Mesodermal cell (in vitro differentiated cells): ENCODE measurements around the gene NAT16.

Experiments used
- H3K27ac ChIP-seq: 2 replicates; pipeline ENCODE4 v1.7.0; 2013; ENCODE audit warnings: mild to moderate bottlenecking, low read depth, low read length, moderate library complexity; ENCODE audit not compliant: severe bottlenecking
- H3K36me3 ChIP-seq: 2 replicates; pipeline ENCODE4 v1.7.1; 2013; ENCODE audit warnings: mild to moderate bottlenecking, low read length, moderate library complexity; ENCODE audit not compliant: control insufficient read depth, insufficient read depth
- H3K4me1 ChIP-seq: one replicate; pipeline ENCODE4 v1.7.1; 2013; ENCODE audit warnings: mild to moderate bottlenecking, low read length; ENCODE audit not compliant: insufficient read depth, control insufficient read depth, poor library complexity, severe bottlenecking
- H3K4me3 ChIP-seq: 2 replicates; pipeline ENCODE4 v1.7.0; 2013; ENCODE audit warnings: low read length, control low read depth, mild to moderate bottlenecking; ENCODE audit not compliant: insufficient read depth, poor library complexity, severe bottlenecking; ENCODE audit errors: extremely low read depth
- H3K9me3 ChIP-seq: 2 replicates; pipeline ENCODE4 v1.7.1; 2013; ENCODE audit warnings: mild to moderate bottlenecking, low read length, moderate library complexity; ENCODE audit not compliant: control insufficient read depth
- WGBS, 2 experiments: methylation state at CpG; one replicate each; pipeline ENCODE4 v1.1.5; 2013; ENCODE audit warnings: missing lambda C conversion rate in 2 of 2; ENCODE audit not compliant: insufficient coverage in 2 of 2; 5-methylcytosine and 5-hydroxymethylcytosine counted together

NAT16 gene

GRCh38 chr7:101154693-101155102 is 25.4 kb downstream of the NAT16 start:
- WGBS, 2 experiments: 1% methylated on average over 19 to 30 of the region's 34 CpGs
- Histone ChIP-seq H3K9me3 (no peaks in the 10 kb centered on the region), H3K36me3 (peaks cover 32% of the 10 kb centered on the region), H3K4me3 (peak overlapping the region; percentile 87), H3K27ac (no peak overlapping the region), H3K4me1 (peaks cover 20% of the 10 kb centered on the region)

DNA sequence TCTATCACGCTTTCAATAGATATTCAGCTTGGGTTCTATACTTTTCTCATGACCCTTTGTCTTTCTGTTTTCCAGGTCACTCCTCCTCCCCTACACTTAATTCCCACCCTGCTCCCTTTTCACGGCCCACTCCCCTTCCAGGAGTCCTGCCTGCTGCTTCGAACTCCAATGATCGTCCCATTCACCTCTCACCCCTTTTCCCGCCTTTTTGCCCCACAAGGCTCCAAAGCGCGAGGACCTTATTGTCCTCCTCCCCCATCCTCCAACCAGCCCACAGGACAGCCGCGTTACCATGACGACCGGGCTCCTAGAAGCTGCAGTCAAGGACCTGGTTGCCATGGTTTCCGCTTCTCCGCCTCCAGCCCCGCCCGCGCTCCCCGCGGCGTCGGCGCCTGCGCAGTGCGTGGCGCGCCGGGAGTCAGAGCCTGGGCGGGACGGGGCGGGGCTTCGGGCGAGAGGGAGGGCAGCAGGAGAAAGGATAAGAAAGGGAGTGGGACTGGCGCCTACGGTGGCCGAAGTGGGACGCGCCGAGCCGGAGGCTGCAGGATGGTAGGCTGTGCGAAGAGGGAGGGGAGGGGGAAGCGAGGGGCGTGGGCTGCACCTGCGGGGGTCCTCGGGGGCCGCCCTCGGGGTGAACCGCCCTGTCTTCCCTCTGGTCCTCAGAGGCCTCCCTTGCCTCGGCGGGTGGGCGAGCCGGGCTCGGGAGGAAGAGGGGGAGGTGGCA is 26.0 kb downstream of the NAT16 start, which contains the start of gene AP1S1:
Gene AP1S1, plus strand, starts transcription at position 508 of the 724 bp plus-strand sequence. Its CDS starts 39 bp downstream, at position 547.
- 1 to 5% methylated on average over 27 to 32 of the region's 51 CpGs for WGBS, 2 experiments
- H3K4me3 ChIP-seq: peak within 1 kb of the TSS; percentile 87
- H3K27ac ChIP-seq: no peak within 1 kb of the TSS

GRCh38 chr7:101151908-101152651 is 28.0 kb downstream of the NAT16 start:
- Histone ChIP-seq H3K27ac (no peak overlapping the region), H3K4me1 (peaks cover 12% of the 10 kb centered on the region), H3K9me3 (no peaks in the 10 kb centered on the region), H3K4me3 (no peak overlapping the region), H3K36me3 (peaks cover 10% of the 10 kb centered on the region)
- WGBS, 2 experiments: 82% methylated on average over 2 of the region's 2 CpGs; no CpG with 5 or more reads in 1 of the 2 experiments

More for the DNA sequence above, 26.0 kb downstream of the NAT16 start, which contains the start of gene AP1S1:
- Histone ChIP-seq H3K36me3 (peaks cover 28% of the 10 kb centered on the region), H3K4me1 (peaks cover 15% of the 10 kb centered on the region), H3K9me3 (no peaks in the 10 kb centered on the region)

DNA sequence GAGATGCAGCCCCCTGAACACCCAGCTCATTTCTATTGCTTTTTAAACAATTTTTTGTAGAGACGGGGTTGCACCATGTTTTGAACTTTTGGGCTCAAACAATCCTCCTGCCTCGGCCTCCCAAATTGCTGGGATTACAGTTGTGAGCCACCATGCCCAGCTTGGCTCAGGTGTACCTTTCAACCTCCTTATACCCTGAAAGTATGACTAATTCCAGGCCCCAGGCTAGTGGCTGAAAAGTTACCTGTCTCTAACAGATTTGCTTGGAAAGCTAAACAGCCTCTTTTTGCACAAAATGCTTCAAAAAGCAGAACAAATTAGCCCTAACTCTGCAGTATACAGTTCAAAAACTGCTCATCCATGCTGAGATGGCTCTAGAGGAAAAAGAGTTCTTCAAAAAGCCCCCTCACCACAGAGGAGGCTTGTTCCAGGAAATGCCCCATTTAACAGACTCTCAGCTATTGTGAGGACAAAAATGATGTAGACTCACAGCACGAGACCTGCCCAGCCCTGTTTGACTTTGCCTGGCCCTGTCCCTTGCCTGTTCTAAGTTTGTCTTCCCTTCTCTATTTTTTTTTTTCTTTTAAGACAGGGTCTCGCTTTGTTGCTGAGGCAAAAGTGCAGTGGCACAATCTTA is 39.2 kb downstream of the NAT16 start:
- Histone ChIP-seq H3K4me1 (peaks cover 36% of the 10 kb centered on the region), H3K27ac (no peak overlapping the region), H3K9me3 (no peaks in the 10 kb centered on the region), H3K4me3 (no peak overlapping the region), H3K36me3 (peaks cover 20% of the 10 kb centered on the region)
- 88 to 91% methylated on average over 3 to 4 of the region's 4 CpGs for WGBS, 2 experiments

- no peaks in the 10 kb centered on the region for H3K9me3 ChIP-seq
- peaks cover 38% of the 10 kb centered on the region for H3K4me1 ChIP-seq
- H3K4me3 ChIP-seq: no peak overlapping the region
- no peak overlapping the region for H3K27ac ChIP-seq
- 90 to 100% methylated on average over 1 of the region's 3 CpGs for WGBS, 2 experiments
- H3K36me3 ChIP-seq: peaks cover 26% of the 10 kb centered on the region
Measured at GRCh38 chr7:101140339-101140699, 39.8 kb downstream of the NAT16 start.

GRCh38 chr7:101138213-101138870 is 41.8 kb downstream of the NAT16 start:
- H3K9me3 ChIP-seq: no peaks in the 10 kb centered on the region

DNA sequence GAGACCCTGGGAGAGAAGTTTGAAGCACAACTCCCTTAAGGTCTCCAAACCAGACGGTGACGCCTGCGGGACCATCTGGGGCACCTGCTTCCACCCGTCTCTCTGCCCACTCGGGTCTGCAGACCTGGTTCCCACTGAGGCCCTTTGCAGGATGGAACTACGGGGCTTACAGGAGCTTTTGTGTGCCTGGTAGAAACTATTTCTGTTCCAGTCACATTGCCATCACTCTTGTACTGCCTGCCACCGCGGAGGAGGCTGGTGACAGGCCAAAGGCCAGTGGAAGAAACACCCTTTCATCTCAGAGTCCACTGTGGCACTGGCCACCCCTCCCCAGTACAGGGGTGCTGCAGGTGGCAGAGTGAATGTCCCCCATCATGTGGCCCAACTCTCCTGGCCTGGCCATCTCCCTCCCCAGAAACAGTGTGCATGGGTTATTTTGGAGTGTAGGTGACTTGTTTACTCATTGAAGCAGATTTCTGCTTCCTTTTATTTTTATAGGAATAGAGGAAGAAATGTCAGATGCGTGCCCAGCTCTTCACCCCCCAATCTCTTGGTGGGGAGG is 42.4 kb downstream of the NAT16 start:
- Histone ChIP-seq H3K27ac (peak overlapping the region; percentile 94), H3K4me1 (peaks cover 64% of the 10 kb centered on the region), H3K36me3 (peaks cover 51% of the 10 kb centered on the region), H3K4me3 (no peak overlapping the region), H3K9me3 (no peaks in the 10 kb centered on the region)
- WGBS, 2 experiments: 88 to 95% methylated on average over 6 to 8 of the region's 9 CpGs

More at GRCh38 chr7:101138213-101138870, 41.8 kb downstream of the NAT16 start:
- H3K4me1 ChIP-seq: peaks cover 58% of the 10 kb centered on the region
- 10% methylated on average over 2 to 6 of the region's 16 CpGs for WGBS, 2 experiments
- peak overlapping the region; percentile 94 for H3K27ac ChIP-seq
- H3K4me3 ChIP-seq: no peak overlapping the region
- peaks cover 45% of the 10 kb centered on the region for H3K36me3 ChIP-seq

- Histone ChIP-seq H3K4me3 (no peak overlapping the region), H3K4me1 (peaks cover 54% of the 10 kb centered on the region), H3K36me3 (peaks cover 83% of the 10 kb centered on the region), H3K27ac (peak overlapping the region; percentile 36), H3K9me3 (no peaks in the 10 kb centered on the region)
- 100% methylated on average over 1 of the region's 6 CpGs; no CpG with 5 or more reads in 1 of the 2 experiments for WGBS, 2 experiments
Measured at GRCh38 chr7:101134399-101134980, 45.6 kb downstream of the NAT16 start.

DNA sequence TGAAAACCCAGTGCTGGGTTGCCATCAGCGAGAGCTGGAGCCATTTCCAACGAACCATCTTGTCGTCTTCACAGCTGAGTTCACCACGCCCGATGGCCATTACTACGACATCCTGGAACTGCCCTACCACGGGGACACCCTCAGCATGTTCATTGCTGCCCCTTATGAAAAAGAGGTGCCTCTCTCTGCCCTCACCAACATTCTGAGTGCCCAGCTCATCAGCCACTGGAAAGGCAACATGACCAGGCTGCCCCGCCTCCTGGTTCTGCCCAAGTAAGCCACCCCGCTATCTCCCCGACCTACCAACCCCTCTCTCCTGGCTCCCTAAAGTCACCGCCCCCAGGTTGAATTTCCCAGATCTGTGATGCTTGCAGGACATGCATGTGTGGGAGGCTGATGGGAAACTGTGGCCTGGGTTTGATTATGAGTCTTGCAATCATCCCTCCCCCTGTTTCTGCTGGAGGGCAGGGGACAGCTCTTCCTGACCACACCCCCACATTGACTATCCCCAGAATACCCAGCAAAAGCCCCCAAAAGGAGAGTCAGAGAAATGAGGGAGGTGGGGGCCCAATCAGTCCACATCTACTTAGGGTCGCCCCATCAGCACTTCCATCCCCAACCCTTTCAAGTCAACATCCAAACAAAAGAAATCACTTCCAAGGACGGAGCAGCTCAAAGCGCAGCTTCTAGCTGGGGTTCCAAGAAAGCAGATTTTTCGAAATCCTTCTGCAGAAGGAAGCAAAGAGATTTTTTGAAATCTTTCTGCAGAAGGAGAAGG is 46.3 kb downstream of the NAT16 start:
- Histone ChIP-seq H3K27ac (peak overlapping the region; percentile 36), H3K4me3 (no peak overlapping the region), H3K9me3 (no peaks in the 10 kb centered on the region), H3K36me3 (peaks cover 90% of the 10 kb centered on the region), H3K4me1 (peaks cover 54% of the 10 kb centered on the region)
- WGBS, 2 experiments: 86 to 89% methylated on average over 11 to 12 of the region's 15 CpGs
